Left lobe of liver (tissue), 2 donors: ENCODE results near the gene PRTG. TPM values are rescaled to one million over a fixed set of nuclear protein-coding genes. Genes with fewer than 3 reads are reported as not detected.

Experiments used
- ATAC-seq: fragments of 200-7000 bp; cut with Tn5 transposase; one replicate; pipeline ENCODE4 v1.9.1; 2020; ENCODE audit warnings: mild to moderate bottlenecking, moderate library complexity
- DNase-seq: peaks from one replicate; pipeline ENCODE4 v3.0.0-alpha.2; 2020; ENCODE audit warnings: low spot score
- total RNA-seq: library from RNA; stranded (reverse); gene quantifications from one replicate; pipeline ENCODE4 v1.2.1, GENCODE V29; 2021
- donor health status: DM: no; HTN: no; CAD: no; lungs with moderate emphysema.
- donor health status: DM: no; HTN: yes; CAD: no.

PRTG gene
- total RNA-seq, 1 donor from 2014 or later, result 0.23 TPM

- ATAC-seq (no peak), DNase-seq (no peak)
Measured at GRCh38 chr15:55574096-55574495, 168.9 kb downstream of the PRTG start.

- DNase-seq, result no peak
Measured at GRCh38 chr15:55573224-55573623, 169.7 kb downstream of the PRTG start.

GRCh38 chr15:55564347-55565145, 178.4 kb downstream of the PRTG start:
- ATAC-seq (no peak), DNase-seq (no peak)

More at GRCh38 chr15:55573224-55573623, 169.7 kb downstream of the PRTG start:
- ATAC-seq, result no peak

GRCh38 chr15:55562601-55563000, 180.4 kb downstream of the PRTG start:
- ATAC-seq (no peak), DNase-seq (no peak)

Other genes with a start within 250 kb of the PRTG start
- gene DNAAF4, start 234.9 kb downstream of the PRTG start, total RNA-seq, result not detected
- gene PYGO1, start 154.8 kb downstream of the PRTG start, total RNA-seq, result 0.18 TPM